CD4-positive, alpha-beta T cell treated with Interleukin-6 at 100 ng/mL for 8 hours (primary cell): ENCODE results near the gene PTPRT.

ENCODE experiments used
- DNase-seq: peaks from one replicate; pipeline ENCODE4 v3.0.0-alpha.2; 2020; ENCODE audit warnings: mixed read lengths, low spot score

PTPRT gene

DNA sequence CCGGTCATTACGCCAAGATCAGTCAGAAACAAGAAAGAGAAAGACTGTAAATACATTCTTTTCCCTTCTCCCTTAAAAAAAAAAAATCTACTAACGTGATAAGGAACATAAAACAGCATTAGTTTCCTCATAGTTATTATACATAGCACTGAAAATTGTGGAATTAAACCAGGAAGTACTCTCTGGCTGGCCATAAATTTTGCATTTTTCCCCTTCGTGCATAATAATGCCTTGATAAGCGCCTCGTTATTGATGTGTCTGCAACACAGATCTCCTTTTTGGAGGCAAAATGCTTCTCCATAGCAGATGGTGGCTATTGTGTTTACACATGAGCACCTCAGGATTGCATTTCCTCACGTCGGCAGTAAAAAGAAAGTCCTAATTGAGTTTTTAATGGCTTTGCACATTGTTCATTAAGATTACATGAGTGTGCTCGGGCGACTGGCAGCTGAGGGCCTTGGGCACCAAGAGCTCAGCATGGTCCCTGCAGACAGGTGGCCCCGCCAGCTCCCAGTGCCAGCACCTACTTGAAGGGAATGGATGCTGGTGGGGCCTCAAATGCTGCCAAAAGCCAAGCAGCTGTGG, 394.5 kb downstream of the PTPRT start:
- DNase-seq: no peak

GRCh38 chr20:42792052-42792451, 397.7 kb downstream of the PTPRT start:
- no peak for DNase-seq

DNA sequence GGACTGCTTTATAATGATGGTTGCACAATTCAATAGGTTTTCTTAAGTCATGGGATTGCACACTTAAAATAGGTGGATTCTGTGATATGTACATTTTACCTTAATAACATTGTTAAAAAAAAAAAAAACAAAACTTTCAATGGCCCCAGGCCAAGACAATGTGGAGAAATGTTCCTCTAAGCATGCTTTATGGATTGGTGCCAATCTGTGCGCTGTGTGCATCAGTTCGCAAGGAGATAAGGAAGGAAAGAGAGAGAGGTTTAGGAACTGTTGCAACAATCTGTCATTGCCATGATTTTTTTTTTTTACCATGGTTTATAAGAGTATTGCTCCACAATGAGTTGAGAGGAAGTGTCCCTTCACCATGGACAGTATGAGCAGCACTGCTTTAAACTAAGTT, 399.6 kb downstream of the PTPRT start:
- DNase-seq: no peak

- DNase-seq: no peak
Observed at GRCh38 chr20:42788707-42789106, 401.0 kb downstream of the PTPRT start.

GRCh38 chr20:42785041-42785440, 404.7 kb downstream of the PTPRT start:
- DNase-seq: no peak

DNA sequence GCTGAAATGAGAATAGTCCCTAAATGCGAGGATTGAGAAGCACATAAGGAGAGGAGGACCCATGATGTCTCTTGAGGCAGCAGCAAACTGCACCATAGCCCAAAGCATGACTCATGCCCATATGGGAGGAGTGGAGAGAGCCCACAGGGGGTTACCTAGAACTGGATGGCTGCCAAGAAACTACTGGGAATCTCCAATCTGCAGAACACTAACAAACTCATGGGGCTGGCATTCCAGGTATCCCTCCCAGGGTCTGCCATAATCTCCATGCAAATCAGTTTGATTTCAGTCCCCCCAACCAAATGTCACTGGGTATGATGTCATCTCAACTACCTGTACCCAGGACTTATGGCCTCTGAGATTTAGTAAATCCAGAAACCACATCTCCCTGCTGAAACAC, 410.5 kb downstream of the PTPRT start:
- no peak for DNase-seq

- DNase-seq: no peak
Observed at GRCh38 chr20:42775866-42776265, 413.8 kb downstream of the PTPRT start.

DNA sequence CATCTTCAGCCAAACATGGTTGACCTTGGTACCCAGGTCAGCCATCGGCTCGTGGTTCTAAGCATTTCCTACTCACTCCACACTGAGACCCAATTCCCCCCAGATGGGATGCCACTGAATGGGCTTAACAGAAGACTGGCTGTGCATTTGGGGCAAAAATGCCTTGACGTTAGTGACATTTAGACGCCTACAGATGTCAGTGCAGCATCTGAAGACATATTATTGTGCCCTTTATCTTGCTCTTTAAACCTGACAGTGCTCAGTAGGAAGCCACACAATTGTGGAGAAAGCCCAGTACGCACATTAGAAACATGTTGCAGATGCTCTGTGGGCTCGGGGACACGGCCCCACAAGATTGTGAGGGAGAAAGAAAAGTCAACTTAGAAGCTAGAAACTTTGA, 414.7 kb downstream of the PTPRT start:
- DNase-seq: no peak

GRCh38 chr20:42763015-42763414, 426.7 kb downstream of the PTPRT start:
- DNase-seq: no peak

- no peak for DNase-seq
Observed at GRCh38 chr20:42756991-42757390, 432.7 kb downstream of the PTPRT start.

GRCh38 chr20:42754706-42755105, 435.0 kb downstream of the PTPRT start:
- DNase-seq: no peak

DNA sequence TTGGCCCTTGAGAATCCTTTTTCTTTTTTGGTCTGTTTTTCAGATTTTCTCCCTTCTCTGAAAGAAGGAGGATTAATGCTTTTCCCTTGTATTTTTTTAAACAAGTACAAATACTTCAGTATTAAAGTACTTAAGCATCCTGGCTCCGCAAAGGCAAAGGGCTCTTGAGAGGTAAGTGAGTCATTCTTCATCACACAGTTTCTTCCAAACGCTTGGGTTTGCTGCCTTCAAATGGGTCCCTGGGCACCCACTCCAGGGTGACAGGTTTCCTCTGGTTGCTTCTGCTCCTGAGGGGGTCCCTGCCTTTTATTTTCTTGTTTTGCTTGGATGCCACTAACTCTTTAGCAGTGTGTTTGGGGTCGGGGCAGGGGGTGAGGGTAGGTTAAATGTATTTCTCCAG, 437.1 kb downstream of the PTPRT start:
- DNase-seq: no peak

- no peak for DNase-seq
Observed at GRCh38 chr20:42749556-42749955, 440.1 kb downstream of the PTPRT start.

- DNase-seq: no peak
Observed at GRCh38 chr20:42747765-42748411, 441.8 kb downstream of the PTPRT start.

DNA sequence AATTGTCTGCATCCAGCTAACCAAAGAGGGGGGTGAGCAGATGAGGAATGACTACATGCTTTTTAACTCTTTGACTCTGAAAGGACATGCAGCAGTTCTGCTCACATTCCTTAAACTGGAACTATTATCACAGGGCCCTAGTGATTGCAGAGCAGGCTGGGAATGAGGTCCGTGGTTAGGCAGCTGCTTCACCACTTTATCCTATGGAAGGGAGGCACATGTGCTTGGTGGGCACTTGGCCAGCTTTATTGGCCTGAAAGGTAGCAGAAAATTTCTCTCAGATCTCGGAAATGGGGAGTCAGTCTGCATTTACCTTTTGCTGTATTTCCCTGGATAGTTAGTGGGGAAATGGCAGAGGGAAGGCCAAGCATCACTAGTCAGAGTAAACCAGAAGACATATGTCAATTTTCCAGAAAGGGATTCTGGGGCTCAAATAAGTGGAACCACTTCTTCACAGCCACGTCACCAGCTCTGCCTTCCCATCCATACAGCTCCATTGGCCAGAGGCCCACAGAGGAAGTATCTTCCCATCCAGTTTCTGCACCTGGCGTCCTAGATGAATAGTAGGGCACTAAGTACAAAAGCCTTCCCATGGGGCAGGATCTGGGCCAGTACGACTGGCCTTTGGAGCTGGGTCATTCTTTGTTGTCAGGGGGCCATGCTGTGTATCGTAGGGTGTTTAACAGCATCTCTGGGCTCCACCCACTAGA, 444.8 kb downstream of the PTPRT start:
- no peak for DNase-seq

- no peak for DNase-seq
Observed at GRCh38 chr20:42742926-42743325, 446.8 kb downstream of the PTPRT start.

- DNase-seq: no peak
Observed at GRCh38 chr20:42741906-42742305, 447.8 kb downstream of the PTPRT start.

DNA sequence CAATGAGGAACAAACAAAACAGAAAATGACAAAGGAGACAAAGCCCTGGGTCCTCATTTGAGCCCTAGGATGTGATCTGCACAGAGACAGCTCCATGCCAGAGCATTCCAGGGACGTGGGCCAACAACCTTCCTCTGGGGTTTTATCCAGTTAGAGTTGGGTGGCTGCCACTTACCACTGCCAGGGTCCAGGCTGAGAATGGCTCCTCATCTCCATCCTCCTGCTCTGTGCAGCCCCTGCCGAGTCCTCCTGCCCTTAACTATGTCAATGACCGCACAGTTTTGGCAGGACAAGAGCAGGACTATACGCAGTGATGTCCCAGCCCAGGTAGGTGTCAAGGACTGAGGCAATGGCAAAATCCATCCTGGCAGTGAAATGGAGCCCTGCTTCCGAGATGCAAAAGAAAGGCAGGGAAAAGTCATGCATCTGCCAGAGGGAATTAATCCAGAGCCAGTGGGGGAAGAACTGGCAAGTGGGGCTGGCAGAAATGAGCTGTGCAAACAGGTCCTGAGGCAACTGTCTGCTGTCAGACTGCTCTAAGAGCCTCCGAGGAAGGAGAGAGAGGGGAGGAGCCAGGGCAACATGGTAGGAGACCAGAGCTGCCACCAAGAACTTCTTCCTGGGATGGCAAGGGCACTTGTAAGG, 449.4 kb downstream of the PTPRT start:
- DNase-seq: no peak

GRCh38 chr20:42739683-42740082, 450.0 kb downstream of the PTPRT start:
- no peak for DNase-seq

DNA sequence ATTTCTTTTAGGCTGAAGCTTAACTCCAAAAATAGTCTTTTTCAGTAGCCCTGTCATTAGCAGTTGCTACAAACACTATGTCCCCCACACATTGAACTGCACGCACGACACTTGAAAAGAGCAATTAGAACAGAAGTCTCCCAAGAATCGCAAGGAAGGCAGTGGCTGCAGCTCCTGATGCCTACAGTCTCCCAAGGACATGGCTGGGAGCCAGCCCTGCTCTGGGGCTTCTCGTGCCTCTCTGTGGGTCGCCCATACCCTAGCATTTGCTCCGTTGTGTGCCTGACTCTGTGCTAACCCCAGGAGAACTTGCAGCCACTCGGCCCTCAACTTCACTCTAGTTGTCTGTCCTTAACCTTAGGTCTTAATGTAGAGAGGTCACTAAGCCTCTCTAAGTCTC, 454.2 kb downstream of the PTPRT start:
- DNase-seq: no peak

- no peak for DNase-seq
Observed at GRCh38 chr20:42734660-42735368, 454.9 kb downstream of the PTPRT start.

- no peak for DNase-seq
Observed at GRCh38 chr20:42721923-42722322, 467.8 kb downstream of the PTPRT start.
